PFSK-1 (cell line): Measurements from ENCODE around the gene LOXL4.

ENCODE experiments used
- POLR2AphosphoS5 ChIP-seq: IDR thresholded peaks from 2 replicates; pipeline ENCODE4 v1.6.1; 2012; ENCODE audit warnings: low read depth, mild to moderate bottlenecking, control low read depth, low read length, moderate library complexity
- REST ChIP-seq, 2 experiments: IDR thresholded peaks; 2 replicates each; pipeline versions ENCODE4 v1.6.1 to v1.8.0; 2011 to 2012; ENCODE audit warnings: low read depth in 2 of 2, low read length in 2 of 2, control low read depth in 1 of 2, inconsistent platforms in 1 of 2, mild to moderate bottlenecking in 1 of 2, moderate library complexity in 1 of 2; ENCODE audit not compliant: insufficient read depth in 1 of 2

- TF ChIP-seq POLR2AphosphoS5 (no peak), REST (IDR thresholded peaks at IDR 0.05; ENCODE audit: insufficient read depth in 1 of 2, low read depth in 2 of 2, low read length in 2 of 2) (no peak)
These were observed 14.5 kb downstream of the LOXL4 start for GRCh38 chr10:98253499-98253898.
